T47D (cell line): ENCODE results near the gene PPIL6.

Source experiments
- DNase-seq, 2 experiments: peaks; one replicate each; pipeline versions ENCODE4 v3.0.0 to v3.0.0-alpha.2; 2011 to 2012; ENCODE audit warnings: low read depth in 1 of 2, low spot score in 1 of 2
- JUND ChIP-seq: IDR thresholded peaks from 2 replicates; pipeline ENCODE4 v1.6.1; 2012; ENCODE audit warnings: low read depth
- in situ Hi-C: cut with HindIII; loops from 2 replicates; pipeline ENCODE4 v1.10.0; 2016; ENCODE audit warnings: low sequenced_read_pairs, low pct_unique_long_range_greater_than_20kb

The PPIL6 gene

DNA sequence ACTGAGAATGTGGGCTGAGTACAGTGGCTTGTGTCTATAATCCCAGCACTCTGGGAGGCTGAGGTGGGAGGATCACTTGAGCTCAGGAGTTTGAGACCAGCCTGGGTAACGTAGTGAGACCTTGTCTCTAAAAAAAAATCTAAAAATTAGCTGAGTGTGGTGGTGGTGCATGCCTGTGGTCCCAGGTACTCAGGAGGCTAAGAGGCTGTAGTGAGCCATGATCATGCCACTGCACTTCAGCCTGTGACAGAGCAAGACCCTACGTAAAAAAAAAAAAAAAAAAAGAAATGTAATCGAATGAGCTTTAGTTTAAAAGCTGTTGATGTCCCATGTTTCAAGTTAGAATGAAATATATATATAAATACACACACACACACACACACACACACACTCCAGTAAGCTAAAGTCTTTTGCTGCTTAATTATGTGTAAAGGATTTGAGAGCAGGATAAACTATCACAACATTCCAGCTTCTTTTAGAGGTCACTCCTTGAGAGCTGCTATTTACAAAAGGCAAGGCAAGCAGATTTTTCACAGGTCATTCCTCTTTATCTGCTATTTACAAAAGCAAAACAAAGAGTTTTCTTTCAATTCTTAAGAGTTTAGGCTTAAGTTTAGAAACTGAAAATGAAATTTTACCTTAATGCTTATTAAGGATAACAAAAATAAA lies 19.9 kb upstream of the PPIL6 start:
- no peak for DNase-seq
- in situ Hi-C loops = no loop called here
- TF ChIP-seq JUND = no peak

DNA sequence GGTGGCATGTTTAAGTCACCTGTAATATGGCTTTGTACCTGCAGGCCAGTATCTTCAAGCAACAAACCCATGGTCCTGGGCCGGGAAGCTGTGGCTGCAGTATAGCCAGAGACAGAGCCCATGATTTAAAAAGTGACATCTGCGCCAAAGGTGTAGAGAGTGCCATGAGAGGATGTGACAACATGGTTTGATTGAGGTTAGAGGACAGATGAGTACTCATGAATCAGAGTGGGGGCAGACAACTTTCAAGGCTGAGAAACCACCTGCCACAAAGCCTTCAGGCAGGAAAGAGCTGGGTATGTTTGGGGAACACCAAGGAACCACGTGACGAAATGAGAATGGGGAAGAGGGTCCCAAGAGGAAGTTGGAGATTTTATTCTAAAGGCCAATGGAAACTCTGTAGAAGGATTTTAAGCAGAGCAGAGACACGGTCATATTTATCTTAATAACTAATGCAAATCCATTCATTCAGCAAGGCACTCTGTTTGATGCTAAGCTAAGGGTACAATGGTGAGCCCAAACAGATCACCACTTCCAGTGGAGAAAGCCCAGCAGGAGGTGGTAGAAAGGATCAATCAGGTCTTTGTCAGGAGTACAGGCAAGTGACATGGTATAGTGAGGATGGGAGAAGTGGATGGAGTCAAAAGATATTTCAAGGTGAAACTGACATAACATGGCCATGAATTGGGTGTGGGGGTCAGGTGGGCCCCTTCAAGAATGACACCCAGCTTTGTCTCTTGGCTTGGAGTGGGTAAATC lies 18.5 kb upstream of the PPIL6 start:
- no peak for DNase-seq
- TF ChIP-seq JUND = no peak
- in situ Hi-C loops = no loop called here

DNA sequence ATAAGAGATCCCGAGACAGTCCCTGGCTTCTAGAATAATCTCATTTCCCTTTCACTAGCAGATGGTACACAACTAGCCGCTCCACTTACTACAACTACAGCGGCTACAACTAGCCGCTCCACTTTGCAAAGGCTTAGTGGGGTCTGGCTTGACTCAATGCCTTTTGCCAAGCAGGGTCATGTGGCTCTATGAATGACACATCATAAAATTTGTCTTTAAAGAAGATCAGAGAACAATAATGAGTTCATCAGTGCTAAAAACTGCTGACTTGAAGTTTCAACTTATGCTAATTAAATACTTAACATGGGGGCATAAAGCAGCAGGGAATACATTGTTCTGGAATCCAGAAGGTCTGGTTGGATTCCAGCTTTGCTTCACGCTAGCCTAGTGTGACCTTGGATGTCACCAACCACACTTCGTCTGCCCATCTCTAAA lies 17.2 kb upstream of the PPIL6 start:
- TF ChIP-seq JUND = no peak
- DNase-seq = no peak
- in situ Hi-C loops = no loop called here

DNA sequence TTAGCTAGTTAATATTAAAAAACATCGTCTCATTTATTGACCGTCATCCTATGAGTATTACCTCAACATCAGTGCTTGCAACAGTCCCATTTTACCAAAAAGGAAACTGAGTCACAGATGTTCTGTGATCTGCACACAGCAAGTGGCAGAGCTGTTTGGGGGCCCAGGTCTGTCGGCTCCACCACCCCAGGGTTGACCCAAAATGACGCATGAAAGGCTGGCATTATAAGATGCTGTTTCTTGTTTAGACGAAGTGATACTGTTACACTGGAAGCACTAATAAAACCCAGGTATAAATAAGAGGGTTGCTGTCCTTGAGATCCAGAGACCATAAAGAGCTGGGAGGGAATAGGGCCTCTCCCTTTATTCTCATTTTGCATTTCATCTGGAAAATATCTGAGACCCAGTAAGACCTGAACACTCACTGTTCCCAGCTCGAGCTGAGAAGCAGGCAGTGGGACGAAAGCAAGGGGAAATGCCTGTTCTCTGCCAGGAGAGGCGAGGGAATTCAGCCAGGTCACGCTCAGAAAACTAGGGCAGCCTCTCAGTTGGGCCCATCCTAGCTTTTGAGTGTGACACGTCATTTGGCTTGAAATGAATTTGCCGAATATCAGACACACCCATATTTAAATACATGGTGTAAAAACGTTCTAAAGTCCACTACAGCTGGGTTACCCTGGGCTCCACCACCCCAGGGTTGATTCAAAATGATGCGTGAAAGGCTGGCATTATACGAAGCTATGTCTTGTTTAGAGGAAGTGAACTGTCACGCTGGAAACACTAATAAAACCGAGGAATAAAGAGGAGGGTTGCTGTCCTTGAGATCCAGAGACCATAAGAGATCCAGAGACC lies 16.5 kb upstream of the PPIL6 start:
- TF ChIP-seq JUND = no peak
- no peak for DNase-seq
- in situ Hi-C loops = no loop called here

DNA sequence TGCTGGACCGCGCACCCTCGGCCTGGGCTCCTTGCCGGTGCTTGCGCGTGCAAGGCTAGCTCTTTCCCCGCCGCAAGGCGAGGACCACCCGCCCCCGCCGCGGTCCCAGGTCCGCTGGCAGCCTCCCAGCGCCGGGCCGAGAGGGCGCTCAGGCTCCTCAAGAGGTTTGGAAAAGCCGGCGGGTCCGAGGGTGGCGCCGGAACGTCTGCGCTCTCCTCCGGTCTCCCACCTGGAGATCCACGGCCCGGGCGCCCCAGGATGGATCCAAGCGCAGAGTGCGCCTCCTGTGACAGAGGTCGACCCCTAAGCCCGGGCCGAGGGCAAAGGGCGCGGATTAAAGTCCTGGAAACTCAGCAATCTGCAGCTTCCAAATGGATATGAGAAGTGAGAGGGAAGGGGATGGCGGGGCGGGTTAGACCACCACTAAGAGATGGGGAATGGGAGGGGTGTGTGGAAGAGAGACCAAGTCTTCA lies 15.7 kb upstream of the PPIL6 start:
- no peak for TF ChIP-seq JUND
- in situ Hi-C loops = no loop called here
- DNase-seq = no peak

DNA sequence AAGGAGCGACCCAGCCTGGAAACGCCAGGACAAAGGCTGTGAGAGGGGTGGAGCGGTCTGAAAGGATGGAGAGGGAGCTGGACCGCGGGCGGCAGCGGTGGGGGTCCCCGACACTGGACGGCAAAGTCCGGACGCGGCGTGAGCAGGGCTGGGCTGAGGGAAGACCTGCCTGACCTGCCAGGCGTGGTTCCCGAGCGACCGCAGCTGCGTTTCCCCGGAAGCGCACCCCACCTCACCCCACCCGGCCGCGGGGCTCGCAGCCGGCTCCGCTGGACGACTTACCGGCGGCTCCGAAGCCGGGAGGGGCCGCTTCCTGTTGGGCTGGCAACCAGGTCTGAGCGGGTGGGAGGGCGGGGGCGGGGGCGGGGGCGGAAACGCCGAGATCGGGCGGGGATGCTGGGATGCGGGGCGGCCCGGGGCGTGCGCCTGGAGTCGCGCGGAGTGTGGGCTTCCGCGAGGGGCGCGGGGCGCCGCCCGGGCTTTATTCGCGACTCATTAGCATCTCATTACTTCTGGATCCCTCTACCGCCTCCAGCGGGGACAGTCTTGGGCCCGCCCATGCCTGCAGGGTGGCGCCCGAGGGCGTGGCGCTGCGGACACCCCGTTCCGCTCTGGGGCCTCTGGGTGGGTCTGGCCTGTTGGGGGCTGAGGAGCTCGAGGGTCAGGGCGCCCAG lies 15.1 kb upstream of the PPIL6 start, which contains the start of gene MICAL1:
Gene MICAL1 (minus strand): TSS at position 336 of the 674 bp plus-strand sequence. CDS start 1,576 bp downstream, outside the sequence.
- DNase-seq = peak; percentile 30 to 42
- in situ Hi-C loops = no loop called here
- no peak for TF ChIP-seq JUND

DNA sequence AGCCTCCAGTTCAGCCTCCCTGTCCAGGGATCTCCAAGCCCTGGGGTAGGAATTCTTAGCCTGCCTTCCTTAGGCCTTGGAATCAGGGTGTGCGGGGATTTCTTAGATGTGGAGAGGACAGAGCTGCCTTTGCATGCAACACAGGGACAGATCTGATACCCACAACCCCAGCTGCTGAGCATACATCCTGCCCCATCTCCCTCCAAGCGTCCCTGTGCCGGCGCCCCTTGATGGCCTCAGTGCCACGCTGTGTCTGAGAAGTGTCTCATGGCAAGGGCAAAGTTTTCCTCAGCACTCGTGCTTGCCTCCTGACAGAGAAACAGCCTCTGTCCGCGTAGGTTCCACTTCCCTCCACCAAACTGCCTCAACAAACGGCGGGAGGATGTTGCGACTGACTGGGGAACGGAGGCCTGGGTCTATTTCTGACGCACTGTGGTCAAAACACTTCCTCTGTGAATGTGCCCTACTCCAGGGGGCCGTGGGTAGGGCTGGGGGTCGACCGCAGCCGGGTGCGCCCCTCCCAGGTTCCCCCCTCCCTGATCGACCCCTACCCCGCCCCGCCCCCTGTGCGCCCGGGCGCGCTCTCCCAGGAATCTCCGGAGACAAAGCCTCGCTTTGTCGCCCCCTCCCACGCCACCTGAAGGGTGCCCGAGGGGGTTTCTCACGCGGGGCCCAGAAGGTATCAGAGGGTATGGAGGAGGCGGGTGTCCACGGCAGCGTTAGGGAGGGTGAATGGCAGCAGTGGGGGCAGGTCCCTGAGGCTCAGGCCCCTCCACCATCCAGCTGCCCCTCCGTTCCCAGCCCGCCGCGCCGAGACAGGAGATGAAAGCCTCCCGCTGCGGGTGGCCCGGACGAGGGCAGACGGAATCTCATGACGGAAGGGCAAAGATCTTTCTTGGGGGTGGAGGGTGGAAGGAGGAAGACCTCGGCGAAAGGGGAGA lies 14.3 kb upstream of the PPIL6 start:
- DNase-seq = no peak
- in situ Hi-C loops = no loop called here
- TF ChIP-seq JUND = no peak

DNA sequence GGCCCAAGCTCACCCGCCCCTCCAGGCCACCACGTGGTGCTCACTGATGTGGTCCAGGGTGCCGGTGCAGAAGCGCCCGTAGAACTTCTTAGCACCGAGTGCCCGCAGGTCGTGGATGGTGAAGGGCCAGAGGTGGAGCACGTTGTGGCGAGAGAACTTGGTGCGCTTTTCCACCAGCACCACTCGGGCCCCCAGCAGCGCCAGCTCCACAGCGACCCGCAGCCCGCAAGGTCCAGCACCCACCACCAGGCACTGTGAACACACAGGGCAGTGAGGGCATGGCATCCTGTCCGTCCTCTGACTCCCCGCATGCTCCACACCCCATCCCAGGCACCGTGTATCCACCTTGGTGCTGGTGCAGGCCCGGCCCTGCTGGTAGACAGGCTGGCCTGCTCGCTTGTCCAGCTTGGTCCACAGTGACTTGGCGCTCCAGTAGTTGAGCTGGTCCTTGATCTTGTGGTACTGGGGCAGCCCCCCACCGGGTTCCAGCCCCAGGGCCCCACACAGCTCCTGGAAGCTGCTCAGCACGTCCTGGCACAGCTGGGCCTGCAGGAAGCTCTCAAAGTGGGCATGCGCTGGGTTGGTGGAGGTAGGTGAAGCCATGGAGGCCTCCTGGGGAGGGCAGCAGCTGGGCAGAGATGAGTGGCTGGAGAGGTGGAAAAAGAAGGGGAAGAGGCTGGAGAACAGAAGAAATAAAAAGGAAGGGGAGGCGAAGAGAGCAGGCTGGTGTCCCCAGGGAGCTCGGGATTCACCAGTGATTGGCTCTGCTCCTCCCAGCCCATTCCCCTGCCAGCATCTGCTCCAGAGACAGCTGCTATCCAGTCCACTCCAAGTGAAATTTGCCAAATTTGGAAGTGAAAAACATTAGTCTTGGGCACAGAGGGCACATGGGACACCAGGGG lies 13.4 kb upstream of the PPIL6 start:
- DNase-seq = no peak
- no peak for TF ChIP-seq JUND

DNA sequence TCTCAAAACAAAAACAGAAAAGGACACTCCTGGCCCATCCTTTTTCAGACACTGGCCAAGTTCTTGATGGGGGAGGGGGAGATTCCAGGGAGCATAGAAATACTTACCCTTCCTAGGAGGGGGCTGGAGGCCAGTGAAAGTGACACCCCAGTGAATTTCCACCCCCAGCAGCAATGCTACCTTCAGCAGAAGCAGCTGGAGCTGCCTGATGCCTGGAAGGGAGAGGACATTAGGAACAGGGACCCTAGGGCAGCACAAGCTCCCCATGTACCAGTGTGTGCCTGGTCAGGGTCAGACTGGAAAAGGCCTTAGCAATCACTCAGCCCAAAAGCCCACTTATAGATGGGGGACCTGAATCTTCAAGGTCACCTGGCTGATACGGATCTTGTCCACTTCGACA lies 12.7 kb upstream of the PPIL6 start:
- no peak for DNase-seq
- in situ Hi-C loops = no loop called here
- TF ChIP-seq JUND = no peak

More for the DNA sequence above, 13.4 kb upstream of the PPIL6 start:
- in situ Hi-C loops = no loop called here

DNA sequence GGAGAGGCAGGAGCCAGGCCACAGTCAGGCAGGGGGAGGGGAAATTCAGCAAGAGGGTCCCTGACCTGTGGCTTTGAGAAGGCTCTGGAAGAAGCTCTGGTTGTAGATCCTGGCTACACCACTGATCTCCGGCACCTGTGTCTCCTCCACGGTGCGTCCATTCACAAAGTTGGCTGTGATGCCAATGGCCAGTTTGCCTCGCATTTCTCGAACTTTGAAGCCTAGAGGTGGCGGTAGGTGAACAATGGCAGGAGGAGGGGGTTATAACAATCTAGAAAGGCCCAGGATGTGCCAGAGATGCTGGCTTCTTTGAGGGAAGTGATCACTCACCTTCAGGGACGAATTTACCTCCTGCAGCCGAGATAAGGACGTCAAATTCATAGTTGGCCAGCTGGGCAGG lies 11.8 kb upstream of the PPIL6 start:
- no peak for TF ChIP-seq JUND
- in situ Hi-C loops = no loop called here
- DNase-seq = no peak
